Thoracic aorta (tissue), 2 donors: ENCODE data around the gene RNPEPL1. TPM values are rescaled to one million over a fixed set of nuclear protein-coding genes. Genes with fewer than 3 reads are reported as not detected.

ENCODE experiments used
- ATAC-seq: fragments of 150-250 bp; one replicate; pipeline ENCODE4 v1.8.0; 2017; ENCODE audit warnings: low read depth; ENCODE audit not compliant: insufficient number of reproducible peaks, low FRiP score
- DNase-seq: peaks from one replicate; pipeline ENCODE4 v3.0.0-alpha.2; 2020; ENCODE audit warnings: low spot score
- H3K27ac ChIP-seq, 2 donors: fragments of 200-600 bp; sonication (generic); 1 replicate in 1 of 2; 2 replicates in 1 of 2; pipeline ENCODE4 v1.5.1; 2016; ENCODE audit warnings: mild to moderate bottlenecking in 2 of 2, moderate library complexity in 2 of 2
- H3K27me3 ChIP-seq: fragments of 200-600 bp; sonication (generic); replicated peaks from 2 replicates; pipeline ENCODE4 v1.6.0; 2016; ENCODE audit warnings: mild to moderate bottlenecking; ENCODE audit not compliant: insufficient read depth
- H3K36me3 ChIP-seq: fragments of 200-600 bp; sonication (generic); one replicate; pipeline ENCODE4 v1.5.1; 2016
- H3K4me1 ChIP-seq, 2 donors: fragments of 200-600 bp; sonication (generic); 1 replicate in 1 of 2; 2 replicates in 1 of 2; pipeline versions ENCODE4 v1.5.1 to v1.6.0; 2016; ENCODE audit warnings: low read depth in 2 of 2, mild to moderate bottlenecking in 1 of 2; ENCODE audit not compliant: control insufficient read depth in 1 of 2
- H3K4me3 ChIP-seq: fragments of 200-600 bp; sonication (generic); 2 replicates; pipeline ENCODE4 v1.5.1; 2016; ENCODE audit warnings: mild to moderate bottlenecking
- H3K9me3 ChIP-seq: fragments of 200-600 bp; sonication (generic); 2 replicates; pipeline ENCODE4 v1.5.1; 2016
- total RNA-seq, 2 donors: library from RNA; depleted of rRNA; stranded (reverse); fragments of >200 nt; gene quantifications; one replicate each; pipeline versions ENCODE4 v1.1.0 to v1.2.3, GENCODE V29; 2016
- TF ChIP-seq, protein P1 (sequence below): fragments of 200-600 bp; sonication (generic); IDR thresholded peaks from one replicate; pipeline ENCODE4 v1.5.1; 2019; ENCODE audit warnings: antibody characterized with exemption

RNPEPL1 gene
- total RNA-seq, 2 donors from 2014 or later = 71.1 to 101 TPM

DNA sequence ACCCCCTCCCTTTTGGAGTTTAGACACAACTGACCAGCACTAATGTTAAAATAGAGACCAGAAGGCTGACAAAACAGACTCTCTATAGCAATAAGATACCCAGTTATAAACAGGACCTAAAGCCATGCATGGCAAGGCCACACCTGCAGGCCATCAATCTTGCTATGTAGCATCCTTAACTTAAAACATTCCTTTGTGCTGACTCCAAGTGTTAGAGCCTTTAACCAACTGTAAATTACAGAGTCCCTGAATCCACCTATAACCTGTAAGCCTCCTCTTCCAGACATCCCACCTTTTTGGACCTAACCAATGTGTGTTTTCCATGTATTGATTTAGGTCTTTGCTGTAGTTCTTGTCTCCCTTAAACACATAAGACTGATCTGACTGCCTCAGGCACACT, 28.4 kb upstream of the RNPEPL1 start:
- ATAC-seq (no peak), DNase-seq (no peak)
- peaks cover 3% of the 10 kb centered on the region for H3K36me3 ChIP-seq
- no peaks in the 10 kb centered on the region for H3K27me3 ChIP-seq
- no peaks in the 10 kb centered on the region for H3K4me1 ChIP-seq
- no peak overlapping the region for H3K27ac ChIP-seq
- no peak overlapping the region for H3K4me3 ChIP-seq
- H3K9me3 ChIP-seq = no peaks in the 10 kb centered on the region
- TF ChIP-seq, protein P1, sequence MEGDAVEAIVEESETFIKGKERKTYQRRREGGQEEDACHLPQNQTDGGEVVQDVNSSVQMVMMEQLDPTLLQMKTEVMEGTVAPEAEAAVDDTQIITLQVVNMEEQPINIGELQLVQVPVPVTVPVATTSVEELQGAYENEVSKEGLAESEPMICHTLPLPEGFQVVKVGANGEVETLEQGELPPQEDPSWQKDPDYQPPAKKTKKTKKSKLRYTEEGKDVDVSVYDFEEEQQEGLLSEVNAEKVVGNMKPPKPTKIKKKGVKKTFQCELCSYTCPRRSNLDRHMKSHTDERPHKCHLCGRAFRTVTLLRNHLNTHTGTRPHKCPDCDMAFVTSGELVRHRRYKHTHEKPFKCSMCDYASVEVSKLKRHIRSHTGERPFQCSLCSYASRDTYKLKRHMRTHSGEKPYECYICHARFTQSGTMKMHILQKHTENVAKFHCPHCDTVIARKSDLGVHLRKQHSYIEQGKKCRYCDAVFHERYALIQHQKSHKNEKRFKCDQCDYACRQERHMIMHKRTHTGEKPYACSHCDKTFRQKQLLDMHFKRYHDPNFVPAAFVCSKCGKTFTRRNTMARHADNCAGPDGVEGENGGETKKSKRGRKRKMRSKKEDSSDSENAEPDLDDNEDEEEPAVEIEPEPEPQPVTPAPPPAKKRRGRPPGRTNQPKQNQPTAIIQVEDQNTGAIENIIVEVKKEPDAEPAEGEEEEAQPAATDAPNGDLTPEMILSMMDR = no peak

DNA sequence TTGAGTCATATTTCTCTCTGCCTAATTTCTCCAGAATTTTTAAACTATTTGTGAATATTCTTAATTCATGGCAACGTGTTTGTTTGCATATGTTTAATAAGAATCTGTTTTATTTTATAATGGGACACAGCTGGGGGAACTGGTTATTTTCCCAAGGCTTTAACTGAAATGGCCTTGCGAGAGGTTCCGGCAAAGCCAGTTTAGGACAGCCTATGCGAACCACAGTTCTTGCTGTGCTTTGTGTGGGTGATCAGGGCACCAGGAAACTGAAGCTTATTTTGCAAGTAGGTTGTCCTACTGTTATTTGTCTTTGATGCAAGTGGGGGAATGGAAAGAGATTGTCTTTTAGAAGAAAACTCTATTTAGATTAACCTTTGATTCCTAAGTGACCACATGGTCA, 17.0 kb upstream of the RNPEPL1 start:
- TF ChIP-seq, protein P1 = no peak
- ATAC-seq (no peak), DNase-seq (no peak)
- Histone ChIP-seq H3K4me1 (no peaks in the 10 kb centered on the region), H3K27me3 (no peaks in the 10 kb centered on the region), H3K36me3 (peaks cover 7% of the 10 kb centered on the region), H3K4me3 (no peak overlapping the region), H3K9me3 (no peaks in the 10 kb centered on the region), H3K27ac (no peak overlapping the region)

DNA sequence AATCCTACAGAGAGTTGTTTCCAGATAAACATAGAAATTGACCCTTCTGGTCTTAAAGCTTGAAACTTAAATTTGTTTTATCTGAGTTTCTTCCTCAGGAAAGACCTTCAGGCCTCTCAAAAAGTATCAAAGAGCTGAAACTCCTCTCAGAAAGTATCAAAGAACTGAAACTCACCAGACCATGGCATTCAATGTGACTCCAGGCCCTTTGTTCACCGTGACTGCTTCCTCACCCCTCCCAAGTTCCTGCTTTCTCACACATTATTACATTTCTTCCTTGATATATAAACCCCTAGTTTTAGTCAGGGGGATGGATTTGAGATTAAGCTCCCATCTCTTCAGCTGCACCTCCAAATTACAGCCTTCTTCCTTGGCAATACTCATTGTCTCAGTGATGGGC, 16.5 kb upstream of the RNPEPL1 start:
- Histone ChIP-seq H3K27ac (no peak overlapping the region), H3K9me3 (no peaks in the 10 kb centered on the region), H3K4me3 (no peak overlapping the region), H3K36me3 (peaks cover 7% of the 10 kb centered on the region), H3K27me3 (no peaks in the 10 kb centered on the region), H3K4me1 (peaks cover under 1 to 1% of the 10 kb centered on the region in 2 donors)
- TF ChIP-seq, protein P1 = no peak
- DNase-seq = no peak
- ATAC-seq = no peak

DNA sequence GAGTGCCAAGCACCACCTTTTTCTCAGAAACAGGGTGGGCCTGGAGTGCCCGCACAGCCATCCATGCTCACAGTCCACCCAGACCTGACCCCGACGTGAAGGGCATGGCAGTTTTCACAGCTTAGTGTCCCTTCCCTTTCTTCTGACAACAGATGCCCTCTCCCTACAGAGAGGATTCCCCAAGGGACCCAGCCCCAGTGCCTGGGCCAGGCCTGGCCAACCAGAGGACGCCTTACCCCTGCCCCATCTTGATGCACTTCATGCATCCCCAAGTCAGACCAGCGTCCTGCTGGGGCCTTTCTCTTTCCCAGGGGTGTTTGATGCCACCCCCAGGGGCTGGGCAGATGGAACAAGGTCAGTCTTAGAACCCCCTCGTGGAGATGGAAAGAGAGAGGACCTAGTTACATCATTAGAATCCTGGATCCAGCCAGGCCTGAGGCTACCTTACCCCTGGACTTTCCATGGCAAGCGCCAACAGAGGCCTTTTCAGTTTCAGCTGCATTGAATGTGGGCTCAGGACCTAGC, 14.3 kb upstream of the RNPEPL1 start:
- H3K4me3 ChIP-seq = no peak overlapping the region
- peaks cover 7% of the 10 kb centered on the region for H3K36me3 ChIP-seq
- TF ChIP-seq, protein P1 = no peak

DNA sequence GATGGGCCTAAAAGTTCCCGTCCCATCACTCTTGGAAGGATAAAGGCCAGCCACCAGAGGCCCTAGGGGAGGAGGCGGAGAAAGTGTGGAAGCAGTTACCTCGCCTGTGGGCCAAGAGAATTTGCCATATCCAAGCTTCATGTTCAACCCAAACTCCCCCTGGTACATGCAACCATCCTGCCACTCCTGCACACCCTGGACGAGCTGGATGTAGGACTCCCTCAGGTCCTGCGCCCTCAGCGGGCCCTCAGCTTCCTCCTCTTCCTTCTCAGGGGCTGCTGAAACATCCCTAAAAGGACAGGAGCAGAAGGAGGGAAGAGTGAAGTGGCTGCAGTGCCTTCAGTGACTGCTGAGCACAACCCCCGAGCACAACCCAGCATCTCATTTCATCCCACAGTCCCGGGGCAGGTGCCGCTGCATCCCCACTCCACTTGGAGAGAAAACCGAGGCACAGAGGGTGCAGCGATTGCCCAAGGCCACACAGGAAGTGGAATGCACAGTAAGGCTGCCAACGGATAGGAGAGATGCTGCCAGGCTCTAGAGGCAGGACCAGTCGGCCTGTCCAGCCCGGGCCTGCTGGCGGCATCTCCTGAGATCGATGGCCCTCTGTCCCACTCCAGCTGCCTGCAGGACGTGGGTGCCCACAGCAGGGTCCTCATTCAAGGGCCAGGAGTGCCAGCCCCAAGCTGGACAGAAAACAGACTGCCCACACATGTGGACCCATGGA, 13.4 kb upstream of the RNPEPL1 start:
- H3K27me3 ChIP-seq = no peaks in the 10 kb centered on the region
- no peak for DNase-seq
- H3K9me3 ChIP-seq = no peaks in the 10 kb centered on the region
- H3K4me1 ChIP-seq = peaks cover 20 to 32% of the 10 kb centered on the region in 2 donors
- H3K27ac ChIP-seq = no peak overlapping the region
- H3K4me3 ChIP-seq = no peak overlapping the region
- no peak for ATAC-seq
- TF ChIP-seq, protein P1 = no peak
- H3K36me3 ChIP-seq = peaks cover 7% of the 10 kb centered on the region

More for the DNA sequence above, 14.3 kb upstream of the RNPEPL1 start:
- no peaks in the 10 kb centered on the region for H3K27me3 ChIP-seq
- H3K4me1 ChIP-seq = peaks cover 13 to 23% of the 10 kb centered on the region in 2 donors
- DNase-seq (no peak), ATAC-seq (no peak)
- no peak overlapping the region for H3K27ac ChIP-seq
- H3K9me3 ChIP-seq = no peaks in the 10 kb centered on the region
